ENCODE results near the gene CUL5.

DNA sequence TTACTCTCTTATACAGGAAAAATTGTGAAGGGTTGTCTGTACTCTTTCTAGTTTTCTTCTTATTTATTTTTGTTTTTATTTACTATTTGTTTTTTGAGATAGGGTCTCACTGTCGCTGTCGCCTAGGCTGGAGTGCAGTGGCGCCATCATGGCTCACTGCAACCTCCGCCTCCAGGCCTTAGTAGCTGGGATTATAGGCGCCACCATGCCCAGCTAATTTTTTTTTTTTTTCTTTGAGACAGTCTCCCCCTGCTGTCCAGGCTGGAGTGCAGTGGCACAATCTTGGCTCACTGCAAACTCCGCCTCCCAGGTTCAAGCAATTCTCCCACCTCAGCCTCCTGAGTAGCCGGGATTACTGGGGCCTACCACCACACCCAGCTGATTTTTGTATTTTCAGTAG lies 18.4 kb downstream of the CUL5 start:
- TF ChIP-seq EGR1 (IDR thresholded peaks at IDR 0.05; ENCODE audit: borderline replicate concordance, low read depth, low read length): no peak
- no peak for TF ChIP-seq POLR2A (IDR thresholded peaks at IDR 0.05; ENCODE audit: control extremely low read depth in 1 of 2, low read depth in 2 of 2, low read length in 2 of 2)
- TF ChIP-seq, protein P1, sequence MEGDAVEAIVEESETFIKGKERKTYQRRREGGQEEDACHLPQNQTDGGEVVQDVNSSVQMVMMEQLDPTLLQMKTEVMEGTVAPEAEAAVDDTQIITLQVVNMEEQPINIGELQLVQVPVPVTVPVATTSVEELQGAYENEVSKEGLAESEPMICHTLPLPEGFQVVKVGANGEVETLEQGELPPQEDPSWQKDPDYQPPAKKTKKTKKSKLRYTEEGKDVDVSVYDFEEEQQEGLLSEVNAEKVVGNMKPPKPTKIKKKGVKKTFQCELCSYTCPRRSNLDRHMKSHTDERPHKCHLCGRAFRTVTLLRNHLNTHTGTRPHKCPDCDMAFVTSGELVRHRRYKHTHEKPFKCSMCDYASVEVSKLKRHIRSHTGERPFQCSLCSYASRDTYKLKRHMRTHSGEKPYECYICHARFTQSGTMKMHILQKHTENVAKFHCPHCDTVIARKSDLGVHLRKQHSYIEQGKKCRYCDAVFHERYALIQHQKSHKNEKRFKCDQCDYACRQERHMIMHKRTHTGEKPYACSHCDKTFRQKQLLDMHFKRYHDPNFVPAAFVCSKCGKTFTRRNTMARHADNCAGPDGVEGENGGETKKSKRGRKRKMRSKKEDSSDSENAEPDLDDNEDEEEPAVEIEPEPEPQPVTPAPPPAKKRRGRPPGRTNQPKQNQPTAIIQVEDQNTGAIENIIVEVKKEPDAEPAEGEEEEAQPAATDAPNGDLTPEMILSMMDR (IDR thresholded peaks at IDR 0.05; ENCODE audit: control extremely low read depth in 1 of 3, insufficient read depth in 1 of 3, low read depth in 1 of 3, low read length in 3 of 3): peak in 2 of 3 experiments; percentile 29 to 33; a peak in 2 of 4 replicates
- no peak for TF ChIP-seq GABPA (IDR thresholded peaks at IDR 0.05; ENCODE audit: borderline replicate concordance, insufficient read depth, low read length)
- TF ChIP-seq, protein P2, sequence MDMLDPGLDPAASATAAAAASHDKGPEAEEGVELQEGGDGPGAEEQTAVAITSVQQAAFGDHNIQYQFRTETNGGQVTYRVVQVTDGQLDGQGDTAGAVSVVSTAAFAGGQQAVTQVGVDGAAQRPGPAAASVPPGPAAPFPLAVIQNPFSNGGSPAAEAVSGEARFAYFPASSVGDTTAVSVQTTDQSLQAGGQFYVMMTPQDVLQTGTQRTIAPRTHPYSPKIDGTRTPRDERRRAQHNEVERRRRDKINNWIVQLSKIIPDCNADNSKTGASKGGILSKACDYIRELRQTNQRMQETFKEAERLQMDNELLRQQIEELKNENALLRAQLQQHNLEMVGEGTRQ (IDR thresholded peaks at IDR 0.05; ENCODE audit: low read length): no peak
- no peak for TF ChIP-seq RFX5 (IDR thresholded peaks at IDR 0.05; ENCODE audit: borderline replicate concordance, low read depth, low read length)
- TF ChIP-seq POLR2AphosphoS5 (IDR thresholded peaks at IDR 0.05; ENCODE audit: low read depth, low read length): no peak
